ENCODE data around the gene FRA10AC1. TPM values are rescaled to one million over a fixed set of nuclear protein-coding genes. Genes with fewer than 3 reads are reported as not detected.

FRA10AC1 gene
- total and polyA plus RNA-seq, 12 donors: 3.3 to 73.4 (median 13.4) TPM

DNA sequence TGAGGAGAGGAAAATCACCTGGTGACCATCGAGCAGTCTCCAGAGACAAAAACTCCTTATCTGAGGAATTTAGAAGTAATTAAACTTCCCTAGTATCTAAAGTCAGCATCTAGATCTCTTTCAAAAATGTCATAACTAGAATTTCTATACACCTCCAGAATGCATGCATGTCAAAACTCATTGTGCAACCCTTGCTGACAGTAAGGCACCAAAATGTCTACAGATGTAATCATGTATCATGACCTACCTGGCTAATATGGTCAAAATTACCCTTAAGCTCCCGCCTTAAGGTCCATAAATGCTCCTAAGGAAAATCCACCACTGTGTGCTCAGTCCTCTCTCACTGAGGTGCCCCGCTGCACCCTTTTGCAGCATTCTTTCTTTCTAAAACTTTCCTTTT lies 39.0 kb upstream of the FRA10AC1 start:
- Histone ChIP-seq H3K9me3 (replicated peaks in 1 of 3) (no peaks in the 10 kb centered on the region), H3K4me3 (no peak overlapping the region), H3K27ac (no peak overlapping the region), H3K27me3 (no peaks in the 10 kb centered on the region), H3K36me3 (replicated peaks in 1 of 2) (no peaks in the 10 kb centered on the region), H3K4me1 (replicated peaks in 1 of 2) (no peaks in the 10 kb centered on the region)
- intact Hi-C loops (cut with DNase I): no loop called here
- 65 to 85% (median 77%) methylated on average over 3 of the region's 3 CpGs for WGBS, 4 donors
- no peak for DNase-seq
- TF ChIP-seq, protein P1, sequence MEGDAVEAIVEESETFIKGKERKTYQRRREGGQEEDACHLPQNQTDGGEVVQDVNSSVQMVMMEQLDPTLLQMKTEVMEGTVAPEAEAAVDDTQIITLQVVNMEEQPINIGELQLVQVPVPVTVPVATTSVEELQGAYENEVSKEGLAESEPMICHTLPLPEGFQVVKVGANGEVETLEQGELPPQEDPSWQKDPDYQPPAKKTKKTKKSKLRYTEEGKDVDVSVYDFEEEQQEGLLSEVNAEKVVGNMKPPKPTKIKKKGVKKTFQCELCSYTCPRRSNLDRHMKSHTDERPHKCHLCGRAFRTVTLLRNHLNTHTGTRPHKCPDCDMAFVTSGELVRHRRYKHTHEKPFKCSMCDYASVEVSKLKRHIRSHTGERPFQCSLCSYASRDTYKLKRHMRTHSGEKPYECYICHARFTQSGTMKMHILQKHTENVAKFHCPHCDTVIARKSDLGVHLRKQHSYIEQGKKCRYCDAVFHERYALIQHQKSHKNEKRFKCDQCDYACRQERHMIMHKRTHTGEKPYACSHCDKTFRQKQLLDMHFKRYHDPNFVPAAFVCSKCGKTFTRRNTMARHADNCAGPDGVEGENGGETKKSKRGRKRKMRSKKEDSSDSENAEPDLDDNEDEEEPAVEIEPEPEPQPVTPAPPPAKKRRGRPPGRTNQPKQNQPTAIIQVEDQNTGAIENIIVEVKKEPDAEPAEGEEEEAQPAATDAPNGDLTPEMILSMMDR (IDR thresholded peaks at IDR 0.05): no peak
- TF ChIP-seq POLR2A (IDR thresholded peaks at IDR 0.05): no peak

DNA sequence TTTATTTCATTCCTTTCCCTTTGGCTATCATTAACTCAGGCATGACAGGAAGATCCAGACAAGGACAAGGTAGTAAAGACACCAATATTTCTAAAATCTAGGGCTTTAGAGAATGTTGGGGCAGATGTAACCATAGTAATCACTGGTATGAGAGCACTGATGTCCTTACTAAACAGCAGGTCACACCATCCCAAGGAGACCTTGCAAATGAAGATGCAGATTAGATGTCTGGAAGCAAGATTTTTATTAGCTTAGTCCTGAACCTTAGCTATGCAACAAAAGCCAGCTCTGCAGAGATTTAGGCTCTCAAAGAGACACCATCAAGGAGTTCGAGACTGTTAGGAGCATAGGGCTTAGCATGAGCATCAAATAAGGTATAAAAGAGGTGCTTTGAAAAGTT lies 23.6 kb upstream of the FRA10AC1 start:
- intact Hi-C loops (cut with DNase I): no loop called here
- no peaks in the 10 kb centered on the region for H3K9me3 ChIP-seq (replicated peaks in 1 of 3)
- H3K4me1 ChIP-seq (replicated peaks in 1 of 2): no peaks in the 10 kb centered on the region
- no peaks in the 10 kb centered on the region for H3K27me3 ChIP-seq
- H3K27ac ChIP-seq: no peak overlapping the region
- H3K4me3 ChIP-seq: no peak overlapping the region
- H3K36me3 ChIP-seq (replicated peaks in 1 of 2): no peaks in the 10 kb centered on the region
- WGBS, 4 donors: 57 to 68% (median 58%) methylated on average over 1 of the region's 1 CpG
- DNase-seq: no peak
- TF ChIP-seq POLR2A (IDR thresholded peaks at IDR 0.05): no peak
- TF ChIP-seq, protein P1 (IDR thresholded peaks at IDR 0.05): no peak

DNA sequence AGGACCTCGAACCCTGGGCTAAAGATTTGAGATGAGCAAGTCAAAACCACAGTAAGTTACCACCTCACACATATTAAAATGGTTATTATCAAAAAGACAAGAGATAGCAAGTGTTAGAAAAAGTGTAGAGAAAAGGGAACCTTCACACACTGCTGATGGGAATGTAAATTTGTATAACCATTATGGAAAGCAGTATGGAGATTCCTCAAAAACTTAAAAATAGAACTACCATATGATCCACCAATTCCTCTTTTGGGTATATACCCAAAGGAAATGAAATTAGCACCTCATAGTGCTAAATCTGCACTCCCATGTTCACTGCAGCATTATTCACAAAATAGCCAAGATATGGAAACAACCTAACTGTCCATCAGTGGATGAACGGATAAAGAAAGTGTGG lies 20.8 kb upstream of the FRA10AC1 start:
- intact Hi-C loops (cut with DNase I): no loop called here
- H3K27me3 ChIP-seq: no peaks in the 10 kb centered on the region
- H3K4me3 ChIP-seq: no peak overlapping the region
- no peak overlapping the region for H3K27ac ChIP-seq
- no peaks in the 10 kb centered on the region for H3K4me1 ChIP-seq (replicated peaks in 1 of 2)
- no peaks in the 10 kb centered on the region for H3K9me3 ChIP-seq (replicated peaks in 1 of 3)
- WGBS, 4 donors: 82 to 89% (median 85%) methylated on average over 2 of the region's 2 CpGs
- no peak for TF ChIP-seq POLR2A (IDR thresholded peaks at IDR 0.05)
- TF ChIP-seq, protein P1 (IDR thresholded peaks at IDR 0.05): no peak
- DNase-seq: no peak
- H3K36me3 ChIP-seq (replicated peaks in 1 of 2): no peaks in the 10 kb centered on the region

DNA sequence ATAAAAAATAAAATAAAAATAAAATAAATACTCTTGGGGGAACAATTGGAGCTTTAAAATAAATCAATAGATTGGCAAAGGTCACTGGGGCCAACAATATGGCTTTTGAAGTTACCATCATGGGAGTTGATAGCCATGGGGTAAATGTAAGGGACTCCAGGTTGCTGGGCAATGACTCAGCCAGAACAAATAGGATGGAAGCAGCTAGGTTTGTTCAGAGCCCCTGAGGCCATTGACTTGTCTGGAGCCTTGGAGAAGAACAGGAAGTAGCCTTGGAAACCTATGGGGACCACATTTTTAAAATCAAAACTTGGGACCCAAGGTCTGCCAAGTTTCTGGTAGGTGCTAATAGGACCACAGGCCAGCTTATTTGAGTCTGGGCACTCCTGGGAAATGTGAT lies 20.2 kb upstream of the FRA10AC1 start:
- intact Hi-C loops (cut with DNase I): no loop called here
- DNase-seq: no peak
- no peak overlapping the region for H3K27ac ChIP-seq
- no peaks in the 10 kb centered on the region for H3K36me3 ChIP-seq (replicated peaks in 1 of 2)
- no peak for TF ChIP-seq POLR2A (IDR thresholded peaks at IDR 0.05)
- TF ChIP-seq, protein P1 (IDR thresholded peaks at IDR 0.05): no peak
- no peaks in the 10 kb centered on the region for H3K27me3 ChIP-seq
- H3K9me3 ChIP-seq (replicated peaks in 1 of 3): no peaks in the 10 kb centered on the region
- H3K4me1 ChIP-seq (replicated peaks in 1 of 2): no peaks in the 10 kb centered on the region
- no peak overlapping the region for H3K4me3 ChIP-seq
